GM18526 (cell line): ENCODE results near the gene WLS.

Source experiments
- POLR2A ChIP-seq: IDR thresholded peaks from 3 replicates; pipeline ENCODE4 v1.6.1; 2011; ENCODE audit not compliant: insufficient read length; ENCODE audit errors: extremely low read depth

Gene WLS

DNA sequence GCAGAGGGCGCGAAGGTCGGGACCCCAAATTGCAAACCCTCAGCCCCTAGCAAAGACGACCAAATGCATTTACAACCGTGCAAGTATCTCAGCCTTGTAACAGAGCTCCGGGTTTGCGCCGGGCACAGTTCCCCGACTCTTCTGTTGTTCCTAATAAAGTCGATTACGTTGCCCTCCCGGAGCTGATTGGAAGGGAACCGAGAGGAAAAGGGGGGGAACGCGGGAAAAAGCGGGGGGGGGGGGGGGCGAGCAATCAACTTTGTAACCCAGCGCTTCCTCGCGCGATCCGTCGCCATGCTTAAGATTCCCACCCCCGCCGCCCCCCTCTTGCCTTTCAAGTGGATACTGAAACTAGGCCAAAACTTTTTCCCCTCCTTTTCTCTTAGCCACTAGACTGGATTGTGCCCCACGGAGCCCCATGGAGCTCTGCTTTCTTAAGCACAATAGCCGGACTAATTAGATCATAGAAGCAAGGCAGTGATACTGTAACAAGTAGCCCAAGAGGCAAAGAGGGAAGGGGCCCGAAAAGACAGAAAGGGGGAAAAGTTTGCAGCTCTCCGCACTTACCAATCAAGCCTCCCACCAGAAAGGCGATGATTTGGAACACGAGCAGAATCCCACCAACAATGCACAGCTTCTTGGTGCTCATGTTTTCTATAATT, 565 bp downstream of the WLS start:
- no peak for TF ChIP-seq POLR2A

DNA sequence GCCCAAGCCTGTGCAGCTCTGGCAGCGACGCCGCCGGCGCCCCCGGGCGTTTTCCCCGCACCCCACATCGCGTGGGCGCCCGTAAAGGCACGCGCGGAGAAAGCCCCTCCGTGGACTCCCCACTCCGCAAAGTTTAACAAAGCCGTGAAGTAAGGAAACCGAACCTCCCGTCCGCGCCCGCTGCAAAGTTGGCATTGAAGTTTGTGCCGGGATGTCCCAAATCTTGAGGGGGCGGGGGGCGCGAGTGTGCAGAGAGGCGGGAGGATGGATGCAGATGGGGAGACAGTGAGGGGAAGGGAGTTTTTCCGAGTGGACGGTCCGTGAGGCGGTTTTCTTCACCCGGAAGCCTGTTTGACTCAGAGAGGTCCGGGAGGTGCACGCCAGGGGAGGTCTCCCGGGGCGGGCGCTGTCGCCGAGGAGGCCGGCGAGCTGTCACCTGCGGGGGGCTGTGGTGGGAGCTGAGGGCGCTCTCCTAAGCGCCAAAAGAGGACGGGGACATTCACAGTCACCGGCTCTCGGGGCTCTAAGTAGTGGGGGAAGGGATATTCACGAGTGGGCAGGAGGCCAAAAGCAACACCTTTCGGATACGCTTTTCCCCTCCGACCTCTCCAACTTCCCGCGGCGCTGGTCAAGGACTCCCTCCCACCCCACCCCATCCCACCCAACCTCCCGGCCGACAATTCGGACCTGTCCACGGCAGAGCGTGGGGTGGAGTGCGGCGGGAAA, 1.3 kb downstream of the WLS start:
- no peak for TF ChIP-seq POLR2A

GRCh38 chr1:68230484-68230802, 1.9 kb downstream of the WLS start:
- TF ChIP-seq POLR2A = no peak

DNA sequence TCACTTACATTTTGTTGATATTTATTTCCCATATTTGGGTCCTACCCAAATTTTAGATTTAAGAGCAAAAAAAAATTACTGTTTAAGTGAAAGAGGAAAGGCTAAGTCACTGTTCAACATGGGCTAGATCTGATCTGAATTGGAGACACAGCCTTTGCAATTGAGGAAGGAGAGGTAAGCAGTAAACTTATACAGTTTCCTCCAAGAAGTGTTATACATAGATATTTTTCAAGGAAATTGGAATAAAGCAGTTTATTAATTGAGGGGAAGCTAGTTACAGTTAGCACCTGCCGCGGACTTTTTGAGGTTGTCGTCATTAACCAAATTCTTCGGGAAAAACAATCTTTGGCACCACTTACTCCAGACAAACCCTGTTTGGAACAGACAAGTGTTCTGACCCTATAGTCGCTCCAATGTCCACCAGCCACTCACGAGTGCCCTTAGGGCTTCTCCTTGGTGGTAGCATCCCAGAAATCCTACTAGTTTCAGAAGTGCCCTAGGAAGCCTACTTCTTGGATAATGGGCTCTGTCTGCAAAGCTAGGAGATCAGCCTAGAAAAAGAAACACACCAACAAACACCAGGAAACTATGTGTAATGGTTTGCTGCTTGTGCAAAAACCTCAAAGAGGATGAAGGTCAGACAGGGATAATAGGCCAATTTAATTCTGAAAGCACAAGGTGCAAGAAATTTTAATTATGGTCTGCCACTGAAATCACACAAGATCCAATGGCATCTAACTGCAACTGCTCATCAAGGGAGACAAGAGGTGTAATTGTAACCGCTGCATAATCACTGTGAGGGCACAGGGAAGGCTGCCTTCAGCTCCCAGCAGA, 2.5 kb downstream of the WLS start:
- TF ChIP-seq POLR2A = no peak

DNA sequence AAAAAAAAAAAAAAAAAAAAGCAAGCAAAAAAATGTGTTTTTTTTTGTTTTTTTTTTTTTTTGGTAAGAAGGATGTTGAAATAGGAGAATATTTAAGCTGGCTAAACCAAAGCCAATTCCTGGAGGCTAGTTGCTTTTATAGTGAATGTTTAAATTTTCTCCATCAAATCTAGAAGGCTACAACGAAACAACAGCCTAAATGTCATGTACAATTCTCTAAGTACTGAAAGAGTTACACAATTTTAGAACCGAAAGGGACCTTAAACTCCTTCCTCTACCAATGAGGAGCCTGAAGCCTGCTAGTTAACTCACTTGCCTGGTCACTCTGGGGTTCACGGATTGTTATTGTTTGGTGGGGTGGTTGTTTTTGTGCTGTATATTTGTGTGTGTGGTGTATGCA, 3.5 kb downstream of the WLS start:
- no peak for TF ChIP-seq POLR2A

- TF ChIP-seq POLR2A = no peak
Observed at GRCh38 chr1:68227598-68227997, 4.7 kb downstream of the WLS start.

DNA sequence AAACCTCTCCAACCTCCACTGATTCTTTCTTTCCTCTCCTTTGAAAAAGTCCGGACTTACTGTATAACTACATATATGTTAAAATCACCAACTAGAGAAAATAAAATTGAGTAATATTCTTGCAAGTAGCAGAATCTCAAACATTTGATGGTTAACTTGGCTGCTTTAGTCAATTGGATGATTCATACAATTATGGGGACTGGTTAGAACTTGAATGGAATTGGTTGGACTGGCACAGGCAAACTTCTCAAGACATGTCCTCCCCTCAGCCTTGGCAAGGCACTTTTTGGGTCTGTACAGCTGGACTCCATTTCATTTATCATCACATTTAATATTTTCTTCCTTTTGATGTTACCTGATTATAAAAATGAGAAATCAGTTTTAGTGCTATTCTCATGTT, 6.5 kb downstream of the WLS start:
- no peak for TF ChIP-seq POLR2A

DNA sequence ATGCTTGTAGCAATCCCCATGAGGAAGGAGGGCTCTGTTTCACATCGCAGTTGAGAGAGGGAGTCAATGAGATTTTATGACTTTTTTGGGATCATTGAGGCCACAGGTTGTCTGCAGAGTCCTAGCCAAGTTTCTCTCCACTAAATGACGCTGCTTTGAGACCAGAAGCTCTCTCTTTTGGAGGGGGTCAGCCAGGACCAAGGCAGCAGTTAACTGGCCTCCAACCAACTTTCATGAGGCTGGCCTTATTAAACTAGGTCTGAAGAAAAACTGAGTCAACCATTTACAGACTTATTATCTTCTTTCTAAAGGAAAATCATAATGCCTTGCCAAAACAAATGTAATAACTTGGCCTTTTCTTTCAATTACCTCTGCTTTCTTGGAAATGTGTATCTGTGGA, 8.6 kb downstream of the WLS start:
- TF ChIP-seq POLR2A = no peak

GRCh38 chr1:68221980-68222373, 10.3 kb downstream of the WLS start:
- TF ChIP-seq POLR2A = no peak

DNA sequence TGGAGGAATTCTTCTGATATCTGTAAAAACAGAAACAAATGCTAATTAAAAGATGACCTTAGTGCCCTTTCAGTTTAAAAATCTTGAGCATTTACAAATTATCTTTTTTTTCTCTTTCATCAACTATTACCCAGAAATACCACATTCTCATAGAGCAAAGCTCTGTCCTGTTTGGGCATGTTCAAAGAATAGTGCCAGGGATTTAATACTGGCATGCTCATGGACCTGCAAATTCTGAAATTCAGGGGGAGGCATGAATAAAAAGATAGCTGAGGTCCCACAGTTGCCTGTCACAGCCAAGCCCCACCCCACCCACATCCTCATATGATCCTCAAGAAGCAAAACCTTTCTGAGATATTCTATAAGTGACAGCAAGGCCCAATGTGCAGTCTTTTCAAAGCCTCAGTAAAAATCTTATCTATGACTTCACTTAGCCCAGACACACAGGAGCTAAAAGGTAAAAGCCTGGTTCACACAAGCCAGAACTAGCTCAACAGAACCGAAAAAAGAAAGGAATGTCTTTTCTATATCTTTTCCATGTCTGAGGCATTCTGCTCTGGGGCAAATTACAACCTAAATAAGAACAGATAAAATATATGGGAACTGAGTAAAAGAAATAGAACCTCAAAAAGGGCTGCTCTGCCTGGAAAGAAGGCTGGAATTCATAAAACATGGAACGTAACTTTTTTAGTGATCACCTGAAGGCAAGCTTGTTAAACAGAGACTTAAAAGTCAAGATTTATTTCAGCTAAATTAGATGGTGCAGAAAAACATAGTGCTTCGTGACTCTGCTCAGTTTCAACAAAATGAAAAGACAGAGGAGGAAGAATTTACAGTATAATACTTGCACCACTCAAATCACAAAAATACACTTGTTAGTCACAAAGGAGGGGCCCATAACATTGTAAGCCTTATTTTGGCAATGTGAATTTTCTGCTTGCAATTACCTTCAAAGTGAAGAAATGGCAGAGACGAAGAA, 11.0 kb downstream of the WLS start:
- TF ChIP-seq POLR2A = no peak

DNA sequence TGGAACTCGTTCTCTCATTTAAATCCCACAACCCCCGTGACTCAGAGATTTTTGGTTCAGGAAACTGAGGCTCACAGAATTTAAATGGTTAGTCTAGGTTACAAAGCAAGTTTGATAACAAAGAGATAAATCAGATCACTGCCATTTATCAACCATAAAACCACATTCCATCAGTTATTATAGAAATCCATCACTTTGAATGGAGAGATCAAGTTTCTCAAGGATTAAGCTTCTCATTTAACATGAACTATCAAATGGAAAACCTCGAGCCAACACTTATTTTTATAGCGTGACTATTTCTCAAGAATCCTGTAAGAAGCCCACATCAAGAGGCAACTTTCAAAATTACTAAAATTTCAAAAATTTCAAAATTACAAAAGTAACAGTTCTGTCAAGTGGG, 11.9 kb downstream of the WLS start:
- no peak for TF ChIP-seq POLR2A

- no peak for TF ChIP-seq POLR2A
Observed at GRCh38 chr1:68218490-68218889, 13.8 kb downstream of the WLS start.

DNA sequence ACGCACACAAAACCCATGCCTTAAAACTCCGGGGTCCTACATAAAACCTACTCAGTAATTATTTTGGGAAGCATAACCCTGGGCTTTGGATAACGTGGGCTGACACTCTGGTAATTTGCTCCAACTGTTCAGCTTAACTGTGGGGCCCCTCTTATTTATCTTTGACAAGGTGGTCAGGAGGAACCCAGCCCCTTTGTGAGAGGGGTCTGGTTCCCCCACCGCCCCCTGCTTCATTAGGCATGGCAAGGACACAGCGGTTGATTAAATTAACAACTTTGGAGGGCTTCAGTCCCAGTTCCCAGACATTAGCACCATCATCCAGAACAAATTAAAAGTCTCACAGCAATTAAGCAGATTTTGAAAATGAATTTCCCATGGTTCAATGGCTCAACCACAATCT, 14.7 kb downstream of the WLS start:
- TF ChIP-seq POLR2A = no peak

- no peak for TF ChIP-seq POLR2A
Observed at GRCh38 chr1:68217060-68217554, 15.2 kb downstream of the WLS start.
